Measurements from ENCODE around the gene MIEF1. TPM values are rescaled to one million over a fixed set of nuclear protein-coding genes. Genes with fewer than 3 reads are reported as not detected.

The MIEF1 gene
- total RNA-seq, 4 donors from 2014 or later = 12.8 to 27.1 (median 20.2) TPM

DNA sequence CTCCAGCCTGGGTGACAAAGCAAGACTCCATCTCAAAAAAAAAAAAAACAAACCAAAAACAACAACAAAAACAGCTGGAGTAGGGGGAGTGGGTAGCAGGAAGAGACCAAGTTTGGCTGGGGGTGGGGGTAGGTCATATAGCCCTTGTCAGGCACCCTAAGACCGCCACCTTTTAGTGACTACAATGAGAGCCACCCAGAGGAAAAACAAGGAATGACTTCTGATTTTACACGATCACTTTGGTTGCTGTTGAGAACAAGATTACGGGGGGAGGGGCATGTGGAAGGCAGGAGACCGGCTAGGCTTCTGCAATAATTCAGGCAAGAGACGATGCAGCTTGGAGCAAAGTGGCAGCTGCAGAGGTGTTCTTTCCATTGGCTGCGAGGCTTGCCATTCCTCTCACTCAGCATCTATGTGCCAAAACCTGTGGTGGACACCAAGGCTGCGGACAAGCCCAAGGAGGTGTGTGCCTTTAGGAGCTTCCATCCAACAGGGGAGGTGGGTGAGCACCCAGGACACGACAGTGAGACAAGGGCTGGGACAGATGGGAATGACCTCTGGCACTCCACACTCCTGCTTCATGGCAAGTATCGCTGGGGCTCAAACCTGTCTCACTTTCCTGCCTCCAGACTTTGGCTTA lies 28.7 kb downstream of the MIEF1 start:
- 33 to 39% methylated on average over 9 of the region's 9 CpGs for WGBS, 2 donors
- no peak overlapping the region for H3K4me3 ChIP-seq (ENCODE audit: low read depth, poor library complexity, severe bottlenecking)
- DNase-seq (ENCODE audit: low spot score in 2 of 2) = no peak
- TF ChIP-seq POLR2A (IDR thresholded peaks at IDR 0.05) = no peak
- TF ChIP-seq, protein P1, sequence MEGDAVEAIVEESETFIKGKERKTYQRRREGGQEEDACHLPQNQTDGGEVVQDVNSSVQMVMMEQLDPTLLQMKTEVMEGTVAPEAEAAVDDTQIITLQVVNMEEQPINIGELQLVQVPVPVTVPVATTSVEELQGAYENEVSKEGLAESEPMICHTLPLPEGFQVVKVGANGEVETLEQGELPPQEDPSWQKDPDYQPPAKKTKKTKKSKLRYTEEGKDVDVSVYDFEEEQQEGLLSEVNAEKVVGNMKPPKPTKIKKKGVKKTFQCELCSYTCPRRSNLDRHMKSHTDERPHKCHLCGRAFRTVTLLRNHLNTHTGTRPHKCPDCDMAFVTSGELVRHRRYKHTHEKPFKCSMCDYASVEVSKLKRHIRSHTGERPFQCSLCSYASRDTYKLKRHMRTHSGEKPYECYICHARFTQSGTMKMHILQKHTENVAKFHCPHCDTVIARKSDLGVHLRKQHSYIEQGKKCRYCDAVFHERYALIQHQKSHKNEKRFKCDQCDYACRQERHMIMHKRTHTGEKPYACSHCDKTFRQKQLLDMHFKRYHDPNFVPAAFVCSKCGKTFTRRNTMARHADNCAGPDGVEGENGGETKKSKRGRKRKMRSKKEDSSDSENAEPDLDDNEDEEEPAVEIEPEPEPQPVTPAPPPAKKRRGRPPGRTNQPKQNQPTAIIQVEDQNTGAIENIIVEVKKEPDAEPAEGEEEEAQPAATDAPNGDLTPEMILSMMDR (IDR thresholded peaks at IDR 0.05) = no peak
- intact Hi-C loops (cut with DNase I; ENCODE audit: low total_unique reads) = loop anchor here (10.0 kb wide), 2 partner anchors 494 to 814 kb away; partner anchors contain the start of gene ADSL

DNA sequence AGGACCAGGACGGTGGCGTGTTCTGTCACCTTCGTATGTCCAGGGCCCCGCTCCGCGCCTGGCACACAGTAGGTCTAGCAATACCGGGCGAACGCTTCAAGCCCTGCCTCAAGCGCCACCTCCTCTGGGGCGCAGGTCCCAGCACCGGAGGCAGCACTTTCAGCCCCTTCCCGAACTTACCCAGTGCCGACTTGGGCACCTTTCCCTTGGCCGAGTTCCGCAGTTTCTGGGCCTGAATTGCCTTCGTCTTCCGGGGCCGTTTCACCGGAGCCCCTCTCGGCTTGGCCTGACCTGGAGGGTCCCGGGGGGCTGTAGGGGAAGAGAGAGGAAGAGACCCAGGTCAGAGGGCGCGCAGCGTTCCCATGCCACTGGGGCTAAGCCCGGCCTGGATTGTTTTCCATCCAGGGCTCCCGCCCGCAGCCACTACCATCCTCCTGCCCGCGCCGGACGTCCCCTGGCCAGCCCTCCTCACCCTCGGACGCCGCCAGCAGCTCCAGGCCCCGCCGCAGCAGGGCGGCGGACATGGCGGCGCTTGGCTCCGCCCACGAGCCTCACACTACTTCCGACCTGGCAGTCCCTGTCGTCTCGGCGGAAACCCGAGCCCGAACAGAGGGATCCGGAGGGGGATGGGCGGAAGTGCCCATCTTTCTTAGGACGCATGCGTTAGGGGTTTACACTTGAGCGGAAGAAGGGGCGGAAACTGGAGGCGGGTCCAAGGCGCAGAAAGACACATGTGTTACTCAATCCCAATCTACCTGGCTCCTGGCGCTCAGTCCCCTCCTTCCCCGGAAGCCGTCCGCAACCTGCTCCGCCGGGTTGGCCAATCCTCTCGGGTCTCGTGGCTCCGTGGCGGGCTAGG lies 30.4 kb downstream of the MIEF1 start, which contains the start of gene RPS19BP1:
RPS19BP1 (minus strand) TSS at position 534 of the 859 bp plus-strand sequence; CDS start at position 524, 10 bp downstream.
- peak within 1 kb of the TSS; percentile 87 for H3K4me3 ChIP-seq (ENCODE audit: low read depth, poor library complexity, severe bottlenecking)
- TF ChIP-seq, protein P1 (IDR thresholded peaks at IDR 0.05) = no peak
- TF ChIP-seq POLR2A (IDR thresholded peaks at IDR 0.05) = peak in 1 of 2 donors; percentile 35
- intact Hi-C loops (cut with DNase I; ENCODE audit: low total_unique reads) = loop anchor here (10.0 kb wide), 2 partner anchors 492 to 812 kb away; partner anchors contain the start of gene ADSL
- WGBS, 2 donors = 0 to 1% methylated on average over 34 to 58 of the region's 67 CpGs
- DNase-seq (ENCODE audit: low spot score in 2 of 2) = peak; percentile 100

DNA sequence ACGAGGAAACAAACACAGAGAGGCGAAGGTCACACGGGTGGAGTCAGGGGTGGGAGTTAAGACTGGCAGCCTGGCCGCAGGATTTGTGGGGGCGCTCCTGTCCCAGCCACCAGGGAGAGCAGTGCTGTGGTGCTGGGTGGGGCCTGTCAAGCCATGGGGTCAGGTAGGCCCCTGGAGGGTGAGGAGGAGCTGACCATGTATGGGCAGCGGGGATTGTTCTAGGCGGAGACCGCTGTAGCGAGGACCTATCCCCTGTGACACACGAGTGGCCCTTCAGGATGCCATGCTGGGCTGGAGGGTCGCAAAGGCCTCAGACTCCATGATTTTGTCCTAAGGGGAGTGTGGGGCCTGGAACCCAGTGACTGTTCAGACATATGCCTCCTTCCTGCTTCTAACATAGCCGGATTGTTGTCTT lies 32.0 kb downstream of the MIEF1 start:
- TF ChIP-seq, protein P1 (IDR thresholded peaks at IDR 0.05) = no peak
- TF ChIP-seq POLR2A (IDR thresholded peaks at IDR 0.05) = no peak
- no peak overlapping the region for H3K4me3 ChIP-seq (ENCODE audit: low read depth, poor library complexity, severe bottlenecking)
- DNase-seq (ENCODE audit: low spot score in 2 of 2) = no peak
- intact Hi-C loops (cut with DNase I; ENCODE audit: low total_unique reads) = loop anchor here (10.0 kb wide), 2 partner anchors 491 to 811 kb away; partner anchors contain the start of gene ADSL
- 79% methylated on average over 10 to 12 of the region's 12 CpGs for WGBS, 2 donors

DNA sequence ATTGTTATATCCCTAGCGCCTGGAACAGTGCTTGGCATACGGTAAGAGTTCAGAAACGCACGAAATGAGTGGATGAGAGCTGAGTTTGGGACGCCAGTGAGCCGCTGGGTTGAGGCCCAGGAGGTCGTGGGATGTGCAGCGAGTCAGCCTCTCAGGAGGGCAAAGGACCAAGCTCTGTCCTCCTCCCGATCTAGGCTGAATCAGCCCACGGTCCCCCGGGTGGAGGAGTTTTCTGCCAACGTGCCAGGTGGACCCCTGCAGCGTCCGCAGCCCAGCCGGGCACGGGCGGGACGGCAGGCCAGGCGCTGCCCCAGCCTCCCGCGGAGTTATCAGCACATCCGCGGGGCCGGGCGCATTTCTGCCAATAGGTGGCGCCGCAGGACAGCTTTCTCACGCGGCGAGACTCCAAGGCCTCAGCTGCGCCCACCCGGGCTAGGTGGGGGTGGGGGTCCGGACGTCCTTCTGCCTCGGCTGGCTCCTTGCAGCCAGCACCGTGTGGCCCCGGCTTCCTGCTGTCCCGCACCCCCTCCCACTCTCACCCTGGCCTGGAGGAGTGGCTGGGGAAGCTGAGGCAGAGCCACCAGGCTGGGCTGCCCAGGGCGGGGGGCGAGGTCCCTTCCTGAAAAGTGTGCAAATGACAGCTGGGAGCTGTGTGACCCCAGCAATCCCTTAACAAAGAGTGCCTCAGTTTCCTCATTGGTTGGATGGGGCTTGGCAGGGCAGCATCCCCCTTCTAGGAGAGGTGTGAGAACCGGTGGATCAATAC lies 32.7 kb downstream of the MIEF1 start:
- TF ChIP-seq POLR2A (IDR thresholded peaks at IDR 0.05) = no peak
- TF ChIP-seq, protein P1 (IDR thresholded peaks at IDR 0.05) = peak in 1 of 3 donors; percentile 84
- intact Hi-C loops (cut with DNase I; ENCODE audit: low total_unique reads) = loop anchor here (10.0 kb wide), 2 partner anchors 490 to 810 kb away; partner anchors contain the start of gene ADSL
- DNase-seq (ENCODE audit: low spot score in 2 of 2) = peak; percentile 74 to 98
- H3K4me3 ChIP-seq (ENCODE audit: low read depth, poor library complexity, severe bottlenecking) = no peak overlapping the region
- WGBS, 2 donors = 6% methylated on average over 15 to 40 of the region's 41 CpGs

DNA sequence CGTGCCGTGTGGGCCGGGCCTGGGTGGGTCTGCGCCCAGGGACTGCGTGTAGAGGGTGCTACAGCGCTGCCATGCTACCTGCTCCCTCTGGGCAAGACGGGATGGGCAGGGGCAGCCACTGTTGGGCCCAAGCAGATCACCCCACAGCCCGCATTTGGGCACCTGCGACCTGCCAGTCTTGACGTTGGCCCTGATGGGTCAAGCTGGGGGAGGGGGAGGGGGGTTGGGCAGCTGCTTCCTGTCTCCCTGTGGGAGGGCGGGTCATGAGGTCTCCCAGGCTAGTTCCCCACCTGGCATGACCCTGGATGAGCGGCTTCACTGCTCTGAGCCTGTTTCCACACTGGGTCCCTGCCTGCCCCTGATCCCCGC lies 33.3 kb downstream of the MIEF1 start:
- TF ChIP-seq, protein P1 (IDR thresholded peaks at IDR 0.05) = no peak
- TF ChIP-seq POLR2A (IDR thresholded peaks at IDR 0.05) = no peak
- intact Hi-C loops (cut with DNase I; ENCODE audit: low total_unique reads) = loop anchor here (10.0 kb wide), 2 partner anchors 489 to 809 kb away; partner anchors contain the start of gene ADSL
- WGBS, 2 donors = 53 to 95% methylated on average over 4 to 13 of the region's 13 CpGs
- H3K4me3 ChIP-seq (ENCODE audit: low read depth, poor library complexity, severe bottlenecking) = no peak overlapping the region
- no peak for DNase-seq (ENCODE audit: low spot score in 2 of 2)

Measured in lower leg skin (tissue), 4 donors.